Subcutaneous abdominal adipose tissue (tissue), 5 donors: ENCODE data around the gene TCEAL9.

Experiments
- H3K27ac ChIP-seq: one replicate; pipeline ENCODE4 v1.7.0; 2013; ENCODE audit warnings: low read depth, mild to moderate bottlenecking, inconsistent platforms, low read length, moderate library complexity
- H3K27me3 ChIP-seq, 5 donors: one replicate each; pipeline ENCODE4 v1.7.0; 2013; ENCODE audit warnings: low read length in 5 of 5, inconsistent platforms in 1 of 5; ENCODE audit not compliant: control insufficient read depth in 5 of 5, insufficient read depth in 4 of 5
- H3K36me3 ChIP-seq, 5 donors: one replicate each; pipeline ENCODE4 v1.7.0; 2013; ENCODE audit warnings: low read length in 5 of 5; ENCODE audit not compliant: control insufficient read depth in 5 of 5, insufficient read depth in 5 of 5
- H3K4me1 ChIP-seq, 5 donors: one replicate each; pipeline ENCODE4 v1.7.0; 2013; ENCODE audit warnings: low read length in 5 of 5, mild to moderate bottlenecking in 3 of 5, moderate library complexity in 1 of 5; ENCODE audit not compliant: control insufficient read depth in 5 of 5, insufficient read depth in 5 of 5
- H3K4me3 ChIP-seq, 5 donors: one replicate each; pipeline ENCODE4 v1.7.0; 2013; ENCODE audit warnings: low read length in 5 of 5, low read depth in 1 of 5
- H3K9ac ChIP-seq, 5 donors: one replicate each; pipeline ENCODE4 v1.7.0; 2013; ENCODE audit warnings: low read length in 5 of 5, mild to moderate bottlenecking in 4 of 5, moderate library complexity in 3 of 5
- H3K9me3 ChIP-seq, 5 donors: one replicate each; pipeline ENCODE4 v1.7.0; 2013; ENCODE audit warnings: low read length in 5 of 5; ENCODE audit not compliant: control insufficient read depth in 5 of 5
- donor health status: healthy.
- donor health status: healthy.
- donor health status: healthy.
- donor health status: healthy.
- donor health status: healthy.

The TCEAL9 gene

DNA sequence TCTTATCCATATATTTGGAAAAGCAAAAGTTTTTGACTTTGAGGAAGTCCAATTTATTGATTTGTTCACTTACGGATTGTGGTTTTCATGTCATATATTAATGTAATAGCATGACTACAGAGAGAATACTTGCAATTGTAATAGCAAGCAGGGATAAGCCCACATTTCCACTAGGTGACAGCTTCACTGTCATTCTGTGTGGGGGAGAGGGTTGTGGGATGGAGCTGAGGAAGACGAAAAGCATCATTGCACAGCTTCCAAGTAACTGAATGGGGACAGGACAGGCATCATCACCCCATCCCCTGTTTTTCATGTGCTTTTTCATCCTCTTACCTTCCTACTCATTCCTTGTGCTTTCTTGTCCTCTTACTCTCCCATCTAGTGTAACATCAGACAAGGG lies 51.5 kb downstream of the TCEAL9 start:
- Histone ChIP-seq H3K9ac (no peak overlapping the region), H3K9me3 (peaks cover 0 to 3% (median 0%) of the 10 kb centered on the region in 5 donors), H3K27me3 (peaks cover 0 to 11% (median 3%) of the 10 kb centered on the region in 5 donors), H3K36me3 (no peaks in the 10 kb centered on the region), H3K27ac (no peak overlapping the region), H3K4me3 (no peak overlapping the region), H3K4me1 (peaks cover 0 to 10% (median 0%) of the 10 kb centered on the region in 5 donors)
